ENCODE measurements around the gene CNTFR. TPM values are rescaled to one million over a fixed set of nuclear protein-coding genes. Genes with fewer than 3 reads are reported as not detected.

CNTFR gene
- total RNA-seq, 4 donors from 2014 or later, result 1.7 to 24.6 (median 15.6) TPM

GRCh38 chr9:34606190-34606589, 16.7 kb upstream of the CNTFR start:
- DNase-seq, result no peak
- Histone ChIP-seq H3K27ac (peak overlapping the region in 2 of 4 donors; percentile 62 to 79), H3K27me3 (no peaks in the 10 kb centered on the region), H3K36me3 (no peaks in the 10 kb centered on the region), H3K9me3 (no peaks in the 10 kb centered on the region), H3K4me1 (peaks cover 0 to 18% (median 2%) of the 10 kb centered on the region in 4 donors), H3K4me3 (no peak overlapping the region)
- no peak for TF ChIP-seq POLR2A (IDR thresholded peaks at IDR 0.05)
- no peak for TF ChIP-seq CTCF (IDR thresholded peaks at IDR 0.05)

- peak; percentile 83 to 94 (median 84) for DNase-seq
- Histone ChIP-seq H3K4me3 (no peak overlapping the region), H3K27me3 (no peaks in the 10 kb centered on the region), H3K27ac (no peak overlapping the region), H3K9me3 (no peaks in the 10 kb centered on the region), H3K4me1 (peaks cover 0 to 9% (median 0%) of the 10 kb centered on the region in 4 donors), H3K36me3 (no peaks in the 10 kb centered on the region)
- TF ChIP-seq POLR2A (IDR thresholded peaks at IDR 0.05) (no peak), CTCF (IDR thresholded peaks at IDR 0.05) (peak; percentile 84 to 93 (median 92))
Observed at GRCh38 chr9:34603610-34604231, 14.2 kb upstream of the CNTFR start.

DNA sequence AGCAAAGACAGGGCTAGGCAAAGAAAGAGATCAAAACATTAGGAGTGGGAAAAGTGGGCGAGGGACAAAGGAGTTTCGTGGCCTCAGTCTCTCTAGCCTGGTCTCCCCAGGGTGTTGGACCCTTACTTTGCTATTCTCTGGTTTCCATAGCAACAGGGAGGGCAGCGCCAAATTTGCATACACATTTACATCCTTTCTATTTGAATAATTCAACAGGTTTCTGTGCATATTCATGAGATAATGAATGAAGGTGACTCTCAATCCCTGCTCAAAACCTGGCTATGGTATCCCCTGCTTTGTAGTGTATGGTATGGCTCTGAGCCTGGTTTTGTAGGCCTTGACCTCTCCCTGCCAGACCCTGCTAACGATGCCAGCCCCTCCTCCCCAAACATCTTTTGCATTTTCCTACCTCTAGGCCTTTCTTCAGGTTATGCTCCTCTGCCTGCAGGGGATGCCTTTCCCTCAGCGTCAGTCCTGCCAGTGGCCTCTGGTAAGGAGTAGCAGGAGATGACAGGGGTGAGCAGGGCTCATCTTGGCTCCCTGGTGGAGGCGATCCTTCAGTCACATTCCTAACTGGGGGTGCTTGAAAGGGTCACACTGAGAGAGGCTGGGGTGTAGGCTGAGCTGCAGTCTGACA, 12.5 kb upstream of the CNTFR start:
- DNase-seq, result no peak
- Histone ChIP-seq H3K27ac (no peak overlapping the region), H3K4me1 (peaks cover 0 to 5% (median 0%) of the 10 kb centered on the region in 4 donors), H3K9me3 (no peaks in the 10 kb centered on the region), H3K36me3 (no peaks in the 10 kb centered on the region), H3K27me3 (no peaks in the 10 kb centered on the region), H3K4me3 (no peak overlapping the region)
- TF ChIP-seq POLR2A (IDR thresholded peaks at IDR 0.05), result no peak
- no peak for TF ChIP-seq CTCF (IDR thresholded peaks at IDR 0.05)

DNA sequence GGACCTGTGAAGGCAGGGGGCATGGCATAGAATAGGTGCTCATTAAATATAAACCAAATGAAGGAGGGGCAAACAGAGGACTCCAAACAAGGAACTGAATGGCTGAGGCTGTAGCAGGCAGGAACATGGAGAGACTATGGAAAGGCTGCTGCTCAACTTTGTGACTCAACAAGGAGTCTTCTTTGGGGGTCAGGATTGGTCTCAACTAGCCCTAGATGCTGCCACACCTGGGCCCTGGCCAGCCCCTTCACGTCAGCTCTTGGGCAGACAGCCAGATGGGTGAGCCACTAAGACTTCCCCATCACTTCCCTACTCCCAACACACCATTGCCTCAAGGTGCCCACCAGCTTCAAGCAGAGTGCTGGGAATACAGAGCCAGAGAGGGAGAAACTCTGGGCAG, 11.4 kb upstream of the CNTFR start:
- TF ChIP-seq POLR2A (IDR thresholded peaks at IDR 0.05), result no peak
- TF ChIP-seq CTCF (IDR thresholded peaks at IDR 0.05), result no peak
- Histone ChIP-seq H3K36me3 (no peaks in the 10 kb centered on the region), H3K27me3 (no peaks in the 10 kb centered on the region), H3K4me3 (no peak overlapping the region), H3K27ac (no peak overlapping the region), H3K9me3 (no peaks in the 10 kb centered on the region), H3K4me1 (no peaks in the 10 kb centered on the region)
- no peak for DNase-seq

GRCh38 chr9:34599546-34599945, 10.0 kb upstream of the CNTFR start:
- H3K27me3 ChIP-seq, result no peaks in the 10 kb centered on the region
- no peak overlapping the region for H3K4me3 ChIP-seq
- no peak for DNase-seq
- no peaks in the 10 kb centered on the region for H3K9me3 ChIP-seq
- H3K27ac ChIP-seq, result no peak overlapping the region
- TF ChIP-seq POLR2A (IDR thresholded peaks at IDR 0.05) (no peak), CTCF (IDR thresholded peaks at IDR 0.05) (no peak)
- no peaks in the 10 kb centered on the region for H3K4me1 ChIP-seq
- no peaks in the 10 kb centered on the region for H3K36me3 ChIP-seq

All from Peyer's patch (tissue), 4 donors.